Activated naive CD8-positive, alpha-beta T cell treated with anti-CD3 and anti-CD28 coated beads, Interleukin-2, amount 50 U/mL, for 16 hours (primary cell): ENCODE measurements around the gene IFT20.
A peak's percentile ranks its signal among the peaks of the same experiment; 100 is the strongest.

ENCODE experiments used
- DNase-seq: peaks from one replicate; pipeline ENCODE4 v3.0.0-alpha.2; 2020; ENCODE audit warnings: low read depth, low spot score

The IFT20 gene

GRCh38 chr17:28335201-28335958 lies at the start of gene IFT20, which contains the start of gene TNFAIP1:
IFT20 (minus strand) TSS chr17:28335472; CDS start chr17:28331985, 3,487 bp downstream.
TNFAIP1 (plus strand) TSS chr17:28335761; CDS start chr17:28339522, 3,761 bp downstream.
- peak; percentile 95 for DNase-seq

GRCh38 chr17:28385037-28385400 lies 49.7 kb upstream of the IFT20 start:
- DNase-seq, result no peak

GRCh38 chr17:28384281-28385036 lies 49.2 kb upstream of the IFT20 start:
- DNase-seq, result peak; percentile 20

GRCh38 chr17:28381141-28381825 lies 46.0 kb upstream of the IFT20 start:
- no peak for DNase-seq

GRCh38 chr17:28379814-28380801 lies 44.8 kb upstream of the IFT20 start:
- DNase-seq, result no peak

- no peak for DNase-seq
Measured at GRCh38 chr17:28372945-28373274, 37.6 kb upstream of the IFT20 start.

- no peak for DNase-seq
Measured at GRCh38 chr17:28372203-28372944, 37.1 kb upstream of the IFT20 start.

GRCh38 chr17:28371245-28372202 lies 36.3 kb upstream of the IFT20 start, which contains the start of gene SARM1:
SARM1 (plus strand) TSS chr17:28371694; CDS start chr17:28372033, 339 bp downstream.
- peak; percentile 73 for DNase-seq

GRCh38 chr17:28370744-28371103 lies 35.5 kb upstream of the IFT20 start:
- DNase-seq, result no peak

GRCh38 chr17:28370035-28370743 lies 34.9 kb upstream of the IFT20 start, which contains the start of gene VTN:
VTN (minus strand) TSS chr17:28370307; CDS start chr17:28370203, 104 bp downstream.
- no peak for DNase-seq

GRCh38 chr17:28369684-28370034 lies 34.4 kb upstream of the IFT20 start:
- no peak for DNase-seq

GRCh38 chr17:28368915-28369683 lies 33.8 kb upstream of the IFT20 start:
- DNase-seq, result no peak

- no peak for DNase-seq
Measured at GRCh38 chr17:28368306-28368831, 33.1 kb upstream of the IFT20 start.

GRCh38 chr17:28367641-28368305 lies 32.5 kb upstream of the IFT20 start:
- no peak for DNase-seq

GRCh38 chr17:28366605-28367004 lies 31.3 kb upstream of the IFT20 start:
- DNase-seq, result no peak

GRCh38 chr17:28365487-28365886 lies 30.2 kb upstream of the IFT20 start:
- DNase-seq, result no peak
